NB4 (cell line): ENCODE results near the gene CMBL.

ENCODE experiments used
- MYC ChIP-seq: IDR thresholded peaks from 2 replicates; pipeline ENCODE4 v1.6.1; 2011; ENCODE audit warnings: low read depth, low read length
- POLR2A ChIP-seq: IDR thresholded peaks from 2 replicates; pipeline ENCODE4 v1.6.1; 2011; ENCODE audit warnings: mild to moderate bottlenecking; ENCODE audit not compliant: insufficient read length; ENCODE audit errors: extremely low read depth

DNA sequence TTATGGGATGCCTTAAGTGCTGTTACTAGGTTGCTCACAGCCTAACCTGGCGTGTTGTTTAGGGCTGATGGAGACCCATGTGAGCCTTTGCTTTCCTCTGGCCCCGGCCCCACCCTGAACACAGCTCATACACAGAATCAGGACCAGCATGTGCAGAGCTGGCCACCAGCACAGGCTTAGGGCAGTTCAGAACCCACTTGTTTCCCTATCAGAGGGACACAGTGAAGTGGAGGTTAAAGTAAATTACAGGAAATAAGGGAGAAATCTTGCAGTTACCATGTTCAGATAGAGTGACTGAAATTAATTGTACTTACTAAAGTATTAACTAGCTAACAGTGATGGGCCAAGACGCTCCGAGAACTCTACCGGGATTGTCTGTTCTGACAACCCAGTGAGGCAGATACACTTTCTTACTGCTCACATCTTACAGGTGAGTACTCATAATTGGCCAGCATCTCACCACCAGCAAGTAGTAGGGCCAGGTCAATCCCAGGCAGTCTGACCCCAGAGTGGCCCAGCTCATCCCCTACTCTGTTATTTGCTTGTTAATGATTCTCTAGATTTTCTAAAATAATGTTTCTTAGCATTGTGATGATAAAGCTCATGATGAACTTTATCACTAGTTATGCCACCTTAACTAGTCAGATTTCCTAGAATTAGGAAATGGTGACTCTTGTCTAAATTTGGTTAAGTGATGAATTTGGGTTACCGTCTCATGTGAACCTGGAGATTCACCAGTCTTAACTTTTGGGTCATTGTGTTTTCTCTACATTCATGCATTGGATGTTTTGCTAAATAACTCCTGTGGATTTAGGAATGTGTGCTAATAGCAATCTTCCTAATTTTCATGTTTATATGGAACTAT, 42.2 kb downstream of the CMBL start:
- TF ChIP-seq POLR2A (peak; percentile 17), MYC (no peak)
